ENCODE data around the gene HDDC2. TPM values are rescaled to one million over a fixed set of nuclear protein-coding genes. Genes with fewer than 3 reads are reported as not detected.

The HDDC2 gene
- total RNA-seq, 3 donors from 2014 or later (not counting 1 experiment from before 2014, with no cell fraction given): 53.5 to 87.5 (median 57.3) TPM

DNA sequence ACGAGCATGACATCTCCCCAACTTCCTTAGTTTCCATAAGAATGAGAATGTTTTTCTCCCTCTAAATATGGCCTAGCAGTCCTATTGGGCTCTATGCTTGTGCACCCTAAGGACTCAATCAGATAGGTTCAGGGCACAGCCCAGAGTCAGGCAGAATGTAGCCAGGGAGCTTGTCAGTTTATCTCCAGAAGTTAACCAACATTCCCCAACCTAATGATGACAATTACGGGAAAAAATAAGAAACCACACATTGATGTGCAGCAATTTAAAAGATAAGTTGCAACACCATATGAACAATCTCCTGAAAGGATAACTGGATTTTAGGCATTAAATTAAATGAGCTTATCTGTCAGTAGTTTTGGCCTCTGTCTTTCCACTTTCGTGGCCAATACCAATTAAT lies 71.1 kb downstream of the HDDC2 start:
- Histone ChIP-seq H3K9me3 (ENCODE audit: control insufficient read depth, insufficient read depth, low read length) (no peaks in the 10 kb centered on the region), H3K4me3 (ENCODE audit: low read length) (no peak overlapping the region), H3K27me3 (ENCODE audit: control insufficient read depth, insufficient read depth, low read length) (no peaks in the 10 kb centered on the region), H3K4me1 (ENCODE audit: control insufficient read depth, insufficient read depth, low read length) (no peaks in the 10 kb centered on the region), H3K36me3 (ENCODE audit: control insufficient read depth, insufficient read depth, low read length) (no peaks in the 10 kb centered on the region), H3K27ac (ENCODE audit: low read length) (no peak overlapping the region)
- H3K9me3 Mint-ChIP-seq: no peaks in the 10 kb centered on the region
- 93% methylated on average over 1 of the region's 3 CpGs for WGBS (ENCODE audit: insufficient coverage)
- no peaks in the 10 kb centered on the region for H3K36me3 Mint-ChIP-seq
- no peak for DNase-seq
- no peak for ATAC-seq
- intact Hi-C loops (cut with micrococcal nuclease): no loop called here
- no peak overlapping the region for H3K4me3 Mint-ChIP-seq
- H3K4me1 Mint-ChIP-seq: no peaks in the 10 kb centered on the region
- H3K27ac Mint-ChIP-seq: no peak overlapping the region
- no peaks in the 10 kb centered on the region for H3K27me3 Mint-ChIP-seq (ENCODE audit: low read depth in 2 of 2)
- TF ChIP-seq, protein P1, sequence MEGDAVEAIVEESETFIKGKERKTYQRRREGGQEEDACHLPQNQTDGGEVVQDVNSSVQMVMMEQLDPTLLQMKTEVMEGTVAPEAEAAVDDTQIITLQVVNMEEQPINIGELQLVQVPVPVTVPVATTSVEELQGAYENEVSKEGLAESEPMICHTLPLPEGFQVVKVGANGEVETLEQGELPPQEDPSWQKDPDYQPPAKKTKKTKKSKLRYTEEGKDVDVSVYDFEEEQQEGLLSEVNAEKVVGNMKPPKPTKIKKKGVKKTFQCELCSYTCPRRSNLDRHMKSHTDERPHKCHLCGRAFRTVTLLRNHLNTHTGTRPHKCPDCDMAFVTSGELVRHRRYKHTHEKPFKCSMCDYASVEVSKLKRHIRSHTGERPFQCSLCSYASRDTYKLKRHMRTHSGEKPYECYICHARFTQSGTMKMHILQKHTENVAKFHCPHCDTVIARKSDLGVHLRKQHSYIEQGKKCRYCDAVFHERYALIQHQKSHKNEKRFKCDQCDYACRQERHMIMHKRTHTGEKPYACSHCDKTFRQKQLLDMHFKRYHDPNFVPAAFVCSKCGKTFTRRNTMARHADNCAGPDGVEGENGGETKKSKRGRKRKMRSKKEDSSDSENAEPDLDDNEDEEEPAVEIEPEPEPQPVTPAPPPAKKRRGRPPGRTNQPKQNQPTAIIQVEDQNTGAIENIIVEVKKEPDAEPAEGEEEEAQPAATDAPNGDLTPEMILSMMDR (IDR thresholded peaks at IDR 0.05): no peak

DNA sequence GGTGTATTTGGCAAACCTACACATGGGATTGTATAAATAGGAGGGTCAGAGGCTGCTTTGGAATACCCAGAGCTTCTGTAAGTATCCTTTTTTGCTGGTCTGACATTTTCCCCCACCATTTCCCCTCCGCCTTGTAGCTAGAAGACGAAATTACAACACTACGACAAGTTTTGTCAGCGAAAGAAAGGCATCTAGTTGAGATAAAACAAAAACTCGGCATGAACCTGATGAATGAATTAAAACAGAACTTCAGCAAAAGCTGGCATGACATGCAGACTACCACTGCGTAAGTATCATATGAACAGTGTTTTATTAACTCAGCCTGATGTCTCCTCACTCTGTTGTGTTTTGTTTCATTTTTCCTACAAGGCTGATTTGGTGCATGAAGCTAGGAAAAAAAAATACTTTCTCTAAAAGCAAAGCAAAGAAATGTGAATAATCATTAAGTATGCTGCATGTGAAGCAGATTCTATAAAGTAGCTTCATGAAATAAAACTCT lies 72.7 kb downstream of the HDDC2 start:
- intact Hi-C loops (cut with micrococcal nuclease): no loop called here
- Histone ChIP-seq H3K9me3 (ENCODE audit: control insufficient read depth, insufficient read depth, low read length) (no peaks in the 10 kb centered on the region), H3K4me1 (ENCODE audit: control insufficient read depth, insufficient read depth, low read length) (no peaks in the 10 kb centered on the region), H3K27ac (ENCODE audit: low read length) (no peak overlapping the region), H3K27me3 (ENCODE audit: control insufficient read depth, insufficient read depth, low read length) (no peaks in the 10 kb centered on the region), H3K4me3 (ENCODE audit: low read length) (no peak overlapping the region), H3K36me3 (ENCODE audit: control insufficient read depth, insufficient read depth, low read length) (no peaks in the 10 kb centered on the region)
- H3K27ac Mint-ChIP-seq: no peak overlapping the region
- no peaks in the 10 kb centered on the region for H3K36me3 Mint-ChIP-seq
- no peaks in the 10 kb centered on the region for H3K27me3 Mint-ChIP-seq (ENCODE audit: low read depth in 2 of 2)
- DNase-seq (no peak), ATAC-seq (no peak)
- TF ChIP-seq, protein P1 (IDR thresholded peaks at IDR 0.05): no peak
- peaks cover 6% of the 10 kb centered on the region in 2 donors for H3K4me1 Mint-ChIP-seq
- no peak overlapping the region for H3K4me3 Mint-ChIP-seq
- no peaks in the 10 kb centered on the region for H3K9me3 Mint-ChIP-seq
- 95% methylated on average over 6 of the region's 6 CpGs for WGBS (ENCODE audit: insufficient coverage)

DNA sequence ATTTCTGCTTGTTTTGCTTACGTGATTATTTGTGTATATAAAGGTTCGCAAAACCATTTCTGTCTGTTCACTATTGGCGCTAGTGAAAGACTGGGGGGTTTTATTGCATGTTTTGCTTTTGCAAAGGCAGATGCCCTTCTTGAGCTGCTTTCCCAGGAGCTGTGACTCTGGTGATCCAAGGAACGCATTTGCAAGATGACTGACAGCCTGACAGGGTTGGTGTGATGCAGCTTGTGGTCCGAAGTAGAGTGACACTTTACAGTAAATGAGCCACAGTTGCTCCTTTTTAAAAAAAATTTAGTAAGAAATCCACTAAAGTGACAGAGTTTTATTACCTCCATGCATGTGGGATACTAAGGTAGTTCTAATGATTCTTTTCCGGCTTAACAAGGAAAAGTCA lies 74.5 kb downstream of the HDDC2 start:
- 95% methylated on average over 5 of the region's 6 CpGs for WGBS (ENCODE audit: insufficient coverage)

More for the DNA sequence above, 74.5 kb downstream of the HDDC2 start:
- H3K9me3 ChIP-seq (ENCODE audit: control insufficient read depth, insufficient read depth, low read length): no peaks in the 10 kb centered on the region
- Mint-ChIP-seq H3K4me1 (peaks cover 6 to 7% of the 10 kb centered on the region in 2 donors), H3K4me3 (no peak overlapping the region), H3K27ac (no peak overlapping the region), H3K36me3 (no peaks in the 10 kb centered on the region), H3K9me3 (no peaks in the 10 kb centered on the region), H3K27me3 (ENCODE audit: low read depth in 2 of 2) (no peaks in the 10 kb centered on the region)
- no peak overlapping the region for H3K27ac ChIP-seq (ENCODE audit: low read length)
- TF ChIP-seq, protein P1 (IDR thresholded peaks at IDR 0.05): no peak
- H3K27me3 ChIP-seq (ENCODE audit: control insufficient read depth, insufficient read depth, low read length): no peaks in the 10 kb centered on the region
- no peak overlapping the region for H3K4me3 ChIP-seq (ENCODE audit: low read length)
- intact Hi-C loops (cut with micrococcal nuclease): no loop called here
- no peaks in the 10 kb centered on the region for H3K36me3 ChIP-seq (ENCODE audit: control insufficient read depth, insufficient read depth, low read length)
- ATAC-seq (no peak), DNase-seq (no peak)
- H3K4me1 ChIP-seq (ENCODE audit: control insufficient read depth, insufficient read depth, low read length): no peaks in the 10 kb centered on the region

Other genes starting within 250 kb of the HDDC2 start
- 1 to 10 TPM in 2 of 3 donors, not detected in 1; 1.2 TPM for gene TPD52L1, start 148.2 kb downstream of the HDDC2 start, total RNA-seq